ENCODE data around the gene KRTAP10-10. TPM values are rescaled to one million over a fixed set of nuclear protein-coding genes. Genes with fewer than 3 reads are reported as not detected.
A peak's percentile ranks its signal among the peaks of the same experiment; 100 is the strongest.
"Not testable (repeated sequence)": the region's sequence is repeated elsewhere in the genome, so short reads cannot be mapped to it uniquely, and the experiment has no call there.

The KRTAP10-10 gene
- total RNA-seq, 2 donors from 2014 or later = not detected

GRCh38 chr21:44625756-44626155, 11.4 kb upstream of the KRTAP10-10 start:
- H3K27me3 ChIP-seq (ENCODE audit: control insufficient read depth, insufficient read depth, low read length, poor library complexity, severe bottlenecking) = no peaks in the 10 kb centered on the region
- Mint-ChIP-seq H3K4me1 (no peaks in the 10 kb centered on the region), H3K36me3 (ENCODE audit: low read depth) (no peaks in the 10 kb centered on the region), H3K27me3 (ENCODE audit: insufficient read depth) (peaks cover 1% of the 10 kb centered on the region), H3K27ac (no peak overlapping the region), H3K4me3 (no peak overlapping the region), H3K9me3 (peaks cover 39% of the 10 kb centered on the region)
- no peaks in the 10 kb centered on the region for H3K36me3 ChIP-seq (ENCODE audit: control insufficient read depth, insufficient read depth, low read length)
- 93 to 96% methylated on average over 2 to 6 of the region's 7 CpGs for WGBS, 2 experiments (ENCODE audit: insufficient coverage in 1 of 2, insufficient read length in 1 of 2)
- no peak overlapping the region for H3K9ac ChIP-seq (ENCODE audit: extremely low read depth, low read length, poor library complexity, severe bottlenecking)
- no peak overlapping the region for H3K4me3 ChIP-seq (ENCODE audit: low read length)
- peak; percentile 18 for DNase-seq
- no peak overlapping the region for H3K27ac ChIP-seq (ENCODE audit: low read depth, low read length)
- no peaks in the 10 kb centered on the region for H3K4me1 ChIP-seq (ENCODE audit: control insufficient read depth, insufficient read depth, low read length)
- TF ChIP-seq CTCF (conservative IDR thresholded peaks at IDR 0.05) = no peak
- peaks cover 36% of the 10 kb centered on the region for H3K9me3 ChIP-seq (ENCODE audit: control insufficient read depth, low read length)

GRCh38 chr21:44626262-44626661, 10.9 kb upstream of the KRTAP10-10 start:
- H3K36me3 Mint-ChIP-seq (ENCODE audit: low read depth) = no peaks in the 10 kb centered on the region
- H3K4me1 Mint-ChIP-seq = no peaks in the 10 kb centered on the region
- Histone ChIP-seq H3K27me3 (ENCODE audit: control insufficient read depth, insufficient read depth, low read length, poor library complexity, severe bottlenecking) (no peaks in the 10 kb centered on the region), H3K9ac (ENCODE audit: extremely low read depth, low read length, poor library complexity, severe bottlenecking) (no peak overlapping the region), H3K36me3 (ENCODE audit: control insufficient read depth, insufficient read depth, low read length) (no peaks in the 10 kb centered on the region), H3K9me3 (ENCODE audit: control insufficient read depth, low read length) (peaks cover 34% of the 10 kb centered on the region), H3K4me1 (ENCODE audit: control insufficient read depth, insufficient read depth, low read length) (no peaks in the 10 kb centered on the region), H3K4me3 (ENCODE audit: low read length) (no peak overlapping the region), H3K27ac (ENCODE audit: low read depth, low read length) (no peak overlapping the region)
- H3K27ac Mint-ChIP-seq = no peak overlapping the region
- peaks cover 1% of the 10 kb centered on the region for H3K27me3 Mint-ChIP-seq (ENCODE audit: insufficient read depth)
- peak; percentile 30 for DNase-seq
- TF ChIP-seq CTCF (conservative IDR thresholded peaks at IDR 0.05) = no peak
- WGBS, 2 experiments (ENCODE audit: insufficient coverage in 1 of 2, insufficient read length in 1 of 2) = 83 to 95% methylated on average over 9 to 10 of the region's 10 CpGs
- H3K4me3 Mint-ChIP-seq = no peak overlapping the region
- peaks cover 41% of the 10 kb centered on the region for H3K9me3 Mint-ChIP-seq

GRCh38 chr21:44626673-44627143, 10.4 kb upstream of the KRTAP10-10 start, which contains the start of gene KRTAP10-9:
TSS of gene KRTAP10-9 (plus strand) at chr21:44627093. CDS start at chr21:44627172, 79 bp downstream.
- Histone ChIP-seq H3K27ac (ENCODE audit: low read depth, low read length) (no peak within 1 kb of the TSS), H3K9ac (ENCODE audit: extremely low read depth, low read length, poor library complexity, severe bottlenecking) (no peak within 1 kb of the TSS), H3K27me3 (ENCODE audit: control insufficient read depth, insufficient read depth, low read length, poor library complexity, severe bottlenecking) (no peaks in the 10 kb centered on the region), H3K4me3 (ENCODE audit: low read length) (no peak within 1 kb of the TSS), H3K36me3 (ENCODE audit: control insufficient read depth, insufficient read depth, low read length) (no peaks in the 10 kb centered on the region), H3K4me1 (ENCODE audit: control insufficient read depth, insufficient read depth, low read length) (no peaks in the 10 kb centered on the region), H3K9me3 (ENCODE audit: control insufficient read depth, low read length) (peaks cover 34% of the 10 kb centered on the region)
- DNase-seq = peak; percentile 29
- H3K36me3 Mint-ChIP-seq (ENCODE audit: low read depth) = peaks cover 2% of the 10 kb centered on the region
- TF ChIP-seq CTCF (conservative IDR thresholded peaks at IDR 0.05) = no peak
- WGBS, 2 experiments (ENCODE audit: insufficient coverage in 1 of 2, insufficient read length in 1 of 2) = 86 to 100% methylated on average over 2 to 7 of the region's 7 CpGs
- H3K4me1 Mint-ChIP-seq = no peaks in the 10 kb centered on the region
- peaks cover 1% of the 10 kb centered on the region for H3K27me3 Mint-ChIP-seq (ENCODE audit: insufficient read depth)
- no peak within 1 kb of the TSS for H3K27ac Mint-ChIP-seq
- peaks cover 43% of the 10 kb centered on the region for H3K9me3 Mint-ChIP-seq
- H3K4me3 Mint-ChIP-seq = no peak within 1 kb of the TSS

GRCh38 chr21:44627181-44627822, 9.9 kb upstream of the KRTAP10-10 start:
- H3K27ac Mint-ChIP-seq; H3K27me3 Mint-ChIP-seq (ENCODE audit: insufficient read depth); H3K4me3 Mint-ChIP-seq; H3K9ac ChIP-seq (ENCODE audit: extremely low read depth, low read length, poor library complexity, severe bottlenecking); H3K36me3 Mint-ChIP-seq (ENCODE audit: low read depth); H3K27me3 ChIP-seq (ENCODE audit: control insufficient read depth, insufficient read depth, low read length, poor library complexity, severe bottlenecking); DNase-seq; H3K4me3 ChIP-seq (ENCODE audit: low read length); H3K4me1 ChIP-seq (ENCODE audit: control insufficient read depth, insufficient read depth, low read length); H3K27ac ChIP-seq (ENCODE audit: low read depth, low read length); H3K36me3 ChIP-seq (ENCODE audit: control insufficient read depth, insufficient read depth, low read length); H3K4me1 Mint-ChIP-seq: not testable (repeated sequence)
- H3K9me3 ChIP-seq (ENCODE audit: control insufficient read depth, low read length) = peaks cover 34% of the 10 kb centered on the region
- WGBS, 2 experiments (ENCODE audit: insufficient coverage in 1 of 2, insufficient read length in 1 of 2) = 87 to 88% methylated on average over 8 to 20 of the region's 20 CpGs
- peaks cover 44% of the 10 kb centered on the region for H3K9me3 Mint-ChIP-seq

GRCh38 chr21:44627831-44628233, 9.3 kb upstream of the KRTAP10-10 start:
- not testable (repeated sequence) for H3K4me3 ChIP-seq (ENCODE audit: low read length); H3K36me3 ChIP-seq (ENCODE audit: control insufficient read depth, insufficient read depth, low read length); H3K4me3 Mint-ChIP-seq; H3K27me3 ChIP-seq (ENCODE audit: control insufficient read depth, insufficient read depth, low read length, poor library complexity, severe bottlenecking); H3K4me1 Mint-ChIP-seq; H3K4me1 ChIP-seq (ENCODE audit: control insufficient read depth, insufficient read depth, low read length); H3K27me3 Mint-ChIP-seq (ENCODE audit: insufficient read depth); H3K27ac Mint-ChIP-seq; H3K27ac ChIP-seq (ENCODE audit: low read depth, low read length); H3K36me3 Mint-ChIP-seq (ENCODE audit: low read depth); H3K9ac ChIP-seq (ENCODE audit: extremely low read depth, low read length, poor library complexity, severe bottlenecking)
- peaks cover 35% of the 10 kb centered on the region for H3K9me3 ChIP-seq (ENCODE audit: control insufficient read depth, low read length)
- peak; percentile 44 for DNase-seq
- H3K9me3 Mint-ChIP-seq = peaks cover 42% of the 10 kb centered on the region
- WGBS, 2 experiments (ENCODE audit: insufficient coverage in 1 of 2, insufficient read length in 1 of 2) = 90 to 93% methylated on average over 3 to 15 of the region's 15 CpGs

All from endodermal cell (in vitro differentiated cells).